ENCODE data around the gene RNU2-63P.
"Not testable (repeated sequence)": the region's sequence is repeated elsewhere in the genome, so short reads cannot be mapped to it uniquely, and the experiment has no call there.

Gene RNU2-63P

DNA sequence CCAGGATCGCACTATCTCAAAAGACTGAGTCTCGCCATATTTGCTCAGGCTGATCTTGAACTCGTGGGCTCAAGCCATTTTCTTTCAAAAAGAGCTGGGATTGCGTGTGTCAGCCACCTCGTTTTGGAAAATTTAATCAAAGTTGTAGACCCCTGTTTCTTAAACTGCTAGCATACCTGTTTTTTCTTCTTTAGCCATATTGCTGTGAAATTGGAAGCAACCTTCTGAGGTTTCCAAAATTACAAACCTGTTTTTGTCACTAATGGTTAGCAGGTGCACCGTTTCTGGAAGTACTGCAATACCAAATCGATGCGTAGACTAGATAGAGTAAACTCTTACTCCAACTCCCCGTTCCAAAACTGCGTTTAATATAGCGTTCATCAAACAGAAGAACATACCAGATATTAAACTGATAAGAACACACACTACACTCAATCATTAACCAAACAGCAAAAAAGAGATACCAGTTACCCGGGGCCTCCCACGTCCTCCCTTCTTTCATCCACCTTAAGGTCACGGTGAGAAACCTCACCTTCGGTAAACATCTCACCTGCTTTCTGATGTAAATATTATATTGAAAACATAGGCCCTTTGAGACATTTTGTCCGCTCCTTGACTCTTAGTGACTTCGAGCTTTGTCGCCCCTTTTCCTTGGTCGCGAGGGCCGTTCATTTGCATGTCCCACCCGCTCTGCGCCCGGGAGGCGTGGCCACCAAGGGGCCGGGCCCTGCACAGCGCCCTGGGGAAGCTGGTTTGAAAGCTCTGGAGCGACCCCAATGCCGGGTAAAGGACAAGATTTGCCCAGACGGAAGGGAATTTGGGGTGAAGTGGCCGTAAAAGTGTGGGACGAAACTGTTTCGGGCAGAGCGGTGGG is at the start of gene RNU2-63P:
TSS of gene RNU2-63P (minus strand) at position 462 of the 874 bp plus-strand sequence.
- peak; percentile 81 to 89 for DNase-seq

DNA sequence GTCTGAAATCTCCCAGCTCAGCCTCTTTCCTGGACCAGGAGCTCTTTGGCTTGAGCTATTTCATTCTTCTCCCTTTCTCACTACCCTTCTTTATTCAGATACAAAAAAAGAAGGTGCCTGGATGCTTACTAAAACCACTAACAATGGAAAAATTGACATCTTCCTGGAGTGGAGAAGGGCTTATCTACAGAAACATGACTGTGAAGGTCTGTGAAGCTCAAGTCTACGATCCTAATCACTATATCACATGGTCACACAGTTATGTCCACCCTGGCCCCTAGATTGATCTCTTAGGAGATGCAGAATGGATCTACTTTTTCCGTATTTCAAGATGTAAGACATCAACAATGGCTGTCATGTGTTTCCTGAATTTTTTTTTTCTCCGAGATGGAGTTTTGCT is 44.9 kb upstream of the RNU2-63P start:
- DNase-seq, result no peak

GRCh38 chr2:88060907-88061275 is 44.5 kb upstream of the RNU2-63P start:
- no peak for DNase-seq

GRCh38 chr2:88059979-88060906 is 43.9 kb upstream of the RNU2-63P start:
- DNase-seq, result peak; percentile 8 to 52

DNA sequence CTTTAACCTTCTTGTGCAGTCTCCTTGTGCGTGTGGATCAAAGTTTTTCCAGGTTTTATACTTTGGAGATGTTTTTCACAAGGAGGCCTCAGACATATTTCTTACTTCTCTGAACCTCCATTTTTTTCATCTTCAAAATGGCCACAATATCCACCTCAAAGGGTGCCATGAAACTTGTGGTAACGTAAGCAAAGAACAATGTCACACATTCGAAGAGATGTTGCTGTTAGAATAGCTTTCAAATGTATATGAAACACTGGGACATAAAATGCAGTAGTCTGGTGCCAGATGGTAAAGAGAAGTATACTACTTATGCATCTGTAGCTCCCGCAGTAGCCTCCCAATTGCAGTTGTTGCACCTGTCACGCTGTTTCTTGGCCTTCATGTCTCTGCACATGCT is 41.8 kb upstream of the RNU2-63P start:
- DNase-seq, result no peak

- no peak for DNase-seq
These were observed 41.1 kb upstream of the RNU2-63P start for GRCh38 chr2:88057437-88057844.

GRCh38 chr2:88055371-88056128 is 39.2 kb upstream of the RNU2-63P start, which contains the start of gene KRCC1:
Gene KRCC1 (minus strand): TSS chr2:88055783. CDS start chr2:88028563, 27,220 bp downstream.
- DNase-seq, result peak; percentile 93 to 94

DNA sequence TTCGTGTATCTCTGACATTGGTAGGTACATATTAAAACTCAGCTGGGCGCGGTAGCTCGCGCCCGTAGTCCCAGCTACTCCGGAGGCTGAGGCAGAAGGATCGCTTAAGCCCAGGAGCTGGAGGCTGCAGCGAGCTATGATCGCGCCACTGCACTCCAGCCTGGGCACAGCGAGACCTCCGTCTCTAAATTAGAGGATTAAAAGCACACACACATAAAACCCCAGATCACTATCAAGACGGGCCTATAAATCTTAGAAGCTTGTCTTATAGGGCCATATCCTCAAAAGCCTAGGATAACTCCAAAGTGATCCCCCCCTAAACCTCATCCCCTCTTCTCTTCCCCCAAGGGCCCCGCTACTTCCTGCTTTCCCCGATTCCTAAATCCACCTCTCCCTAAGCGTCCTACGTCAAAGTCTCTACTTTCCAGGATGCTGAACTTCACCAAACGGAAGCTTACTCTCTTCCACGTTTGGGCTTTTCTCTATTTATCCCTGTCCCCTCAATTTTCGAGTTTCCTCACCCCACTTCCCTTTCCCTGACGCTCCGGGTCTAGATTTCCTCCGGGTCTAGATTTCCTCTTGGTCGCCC is 38.5 kb upstream of the RNU2-63P start:
- no peak for DNase-seq

- DNase-seq, result no peak
These were observed 37.8 kb upstream of the RNU2-63P start for GRCh38 chr2:88053934-88054781.

DNA sequence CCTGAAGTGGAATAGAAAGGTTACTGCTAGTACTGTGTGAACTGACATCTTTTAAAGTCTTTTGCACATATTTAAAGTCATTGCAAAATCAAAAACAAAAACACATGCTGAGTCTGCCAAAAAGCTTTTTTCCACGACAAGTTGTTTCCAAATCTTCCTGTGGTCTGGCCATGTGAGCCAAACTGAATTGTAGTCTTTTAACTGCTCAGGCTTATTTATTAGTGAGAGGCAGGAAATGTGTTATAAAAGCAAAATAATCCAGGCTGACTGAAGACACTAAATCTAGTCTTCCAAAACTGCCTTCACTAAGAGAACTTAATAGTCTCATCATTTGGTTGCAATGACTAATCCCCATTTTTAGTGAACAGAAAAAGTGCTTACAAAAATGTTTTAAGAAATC is 36.9 kb upstream of the RNU2-63P start:
- no peak for DNase-seq

- no peak for DNase-seq
These were observed 35.4 kb upstream of the RNU2-63P start for GRCh38 chr2:88051792-88052191.

DNA sequence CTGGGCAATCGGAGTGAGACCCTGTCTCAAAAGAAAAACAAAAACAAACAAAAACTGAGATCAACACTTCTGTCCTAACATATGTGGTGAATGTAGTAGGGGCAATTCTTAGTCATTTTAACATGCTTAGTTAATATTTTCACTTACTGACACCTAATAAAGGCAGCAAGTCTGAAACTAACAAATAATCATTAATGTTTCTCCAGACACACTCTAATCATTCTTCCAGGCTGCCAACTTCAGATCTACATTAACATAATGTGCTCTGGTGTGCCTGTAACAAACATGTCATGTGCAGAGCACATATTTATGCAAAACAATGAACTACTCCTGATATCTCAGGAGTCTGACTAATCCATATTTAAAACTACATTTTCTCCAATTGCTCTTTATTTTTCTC is 33.3 kb upstream of the RNU2-63P start:
- no peak for DNase-seq

- no peak for DNase-seq
These were observed 32.2 kb upstream of the RNU2-63P start for GRCh38 chr2:88048541-88048940.

DNA sequence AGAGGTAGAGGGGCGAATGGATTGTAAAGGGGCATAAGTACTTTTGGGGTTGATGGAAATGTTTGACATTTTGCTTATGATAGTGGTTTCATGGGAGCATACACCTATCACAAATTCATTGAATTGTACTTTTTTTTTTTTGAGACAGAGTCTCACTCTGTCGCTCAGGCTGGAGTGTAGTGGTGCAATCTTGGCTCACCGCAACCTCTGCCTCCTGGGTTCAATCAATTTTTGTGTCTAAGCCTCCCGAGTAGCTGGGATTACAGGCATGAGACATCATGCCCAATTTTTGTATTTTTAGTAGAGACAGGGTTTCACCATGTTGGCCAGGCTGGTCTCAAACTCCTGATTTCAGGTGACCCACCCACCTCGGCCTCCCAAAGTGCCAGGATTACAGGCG is 29.2 kb upstream of the RNU2-63P start:
- DNase-seq, result not testable (repeated sequence)

DNA sequence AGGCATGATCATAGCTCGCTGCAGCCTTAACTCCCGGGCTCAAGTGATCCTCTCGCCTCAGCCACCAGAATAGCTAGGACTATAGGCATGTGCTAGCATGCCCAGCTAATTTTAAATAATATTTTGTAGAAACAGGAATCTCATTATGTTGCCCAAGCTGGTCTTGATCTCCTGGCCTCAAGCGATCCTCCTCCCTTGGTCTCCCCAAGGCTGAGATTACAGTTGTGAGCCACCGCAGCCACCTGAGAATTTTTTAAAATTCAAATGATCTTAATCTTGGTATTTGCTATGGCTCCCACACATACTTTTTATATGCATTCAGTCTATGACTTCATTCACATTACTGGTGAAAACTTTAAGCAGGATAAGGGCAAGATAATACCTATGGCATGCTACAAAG is 26.1 kb upstream of the RNU2-63P start:
- DNase-seq, result no peak

GRCh38 chr2:88038263-88039105 is 22.1 kb upstream of the RNU2-63P start:
- DNase-seq, result no peak

- no peak for DNase-seq
These were observed 20.3 kb upstream of the RNU2-63P start for GRCh38 chr2:88036606-88037005.

GRCh38 chr2:88036182-88036581 is 19.8 kb upstream of the RNU2-63P start:
- DNase-seq, result no peak

DNA sequence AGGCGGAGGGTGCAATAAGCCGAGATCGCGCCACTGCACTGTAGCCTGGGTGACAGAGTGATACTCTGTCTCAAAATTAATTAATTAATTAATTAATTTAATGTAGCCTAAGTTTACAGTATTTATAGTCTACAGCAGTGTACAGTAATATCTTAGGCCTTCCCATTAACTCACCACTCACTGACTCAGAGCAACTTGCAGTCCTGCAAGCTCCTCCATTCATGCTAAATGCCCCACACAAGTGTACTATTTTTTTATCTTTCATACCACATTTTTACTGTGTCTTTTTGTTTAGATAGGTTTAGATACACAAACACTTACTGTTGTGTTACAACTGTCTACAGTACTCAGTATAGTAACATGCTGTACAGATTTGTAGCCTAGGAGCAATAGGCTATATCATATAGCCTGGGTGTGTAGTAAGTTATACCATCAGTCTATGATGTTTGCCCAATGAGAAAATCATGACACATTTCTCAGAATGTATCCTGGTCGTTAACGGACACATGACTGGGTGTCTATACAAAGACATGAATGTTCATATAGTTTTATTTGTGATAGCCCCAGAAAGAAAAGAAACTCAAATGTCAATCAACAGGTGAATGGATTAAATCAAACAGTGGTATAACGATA is 15.8 kb upstream of the RNU2-63P start:
- DNase-seq, result no peak

- DNase-seq, result no peak
These were observed 12.6 kb upstream of the RNU2-63P start for GRCh38 chr2:88028931-88029330.
